Loucy (cell line): ENCODE data around the gene NAALADL2.

Source experiments
- CTCF ChIP-seq: fragments of 200-600 bp; sonication (generic); conservative IDR thresholded peaks from 2 replicates; pipeline ENCODE4 v1.5.1; 2014; ENCODE audit warnings: mild to moderate bottlenecking, antibody characterized with exemption, low read length
- EZH2phosphoT487 ChIP-seq: fragments of 200-600 bp; IDR thresholded peaks from 2 replicates; pipeline ENCODE4 v1.6.1; 2018; ENCODE audit warnings: antibody characterized with exemption, mild to moderate bottlenecking, moderate library complexity, borderline replicate concordance

GRCh38 chr3:174846055-174846454 lies 13.1 kb upstream of the NAALADL2 start:
- TF ChIP-seq CTCF (no peak), EZH2phosphoT487 (no peak)
